Occipital lobe (tissue), 2 donors: Measurements from ENCODE around the gene AGFG1. TPM values are rescaled to one million over a fixed set of nuclear protein-coding genes. Genes with fewer than 3 reads are reported as not detected.
"Not testable (repeated sequence)": the region's sequence is repeated elsewhere in the genome, so short reads cannot be mapped to it uniquely, and the experiment has no call there.

Source experiments
- DNase-seq: peaks from one replicate; lab custom pipeline; 2025; lab: John Stamatoyannopoulos, UW
- total RNA-seq: library from RNA; depleted of rRNA; stranded (reverse); fragments of >200 nt; gene quantifications from one replicate; pipeline ENCODE4 v1.2.3, GENCODE V29; 2014

AGFG1 gene
- total RNA-seq, 1 donor from 2014 or later, result 112 TPM

DNA sequence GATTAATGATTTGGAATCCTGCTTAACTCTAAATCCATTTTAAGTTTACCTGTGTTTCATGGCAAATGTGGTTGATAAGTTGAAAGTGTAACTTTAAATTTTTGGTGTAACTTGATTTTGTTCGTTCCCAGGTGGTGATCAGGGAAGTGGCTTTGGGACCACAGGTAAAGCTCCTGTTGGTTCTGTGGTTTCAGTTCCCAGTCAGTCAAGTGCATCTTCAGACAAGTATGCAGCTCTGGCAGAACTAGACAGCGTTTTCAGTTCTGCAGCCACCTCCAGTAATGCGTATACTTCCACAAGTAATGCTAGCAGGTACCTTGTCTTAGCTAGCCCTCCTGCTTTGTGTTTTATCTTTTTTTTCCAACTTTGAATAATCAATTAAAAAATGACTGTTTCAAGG, 62.8 kb downstream of the AGFG1 start:
- no peak for DNase-seq

GRCh38 chr2:227536445-227536844, 64.5 kb downstream of the AGFG1 start:
- no peak for DNase-seq

DNA sequence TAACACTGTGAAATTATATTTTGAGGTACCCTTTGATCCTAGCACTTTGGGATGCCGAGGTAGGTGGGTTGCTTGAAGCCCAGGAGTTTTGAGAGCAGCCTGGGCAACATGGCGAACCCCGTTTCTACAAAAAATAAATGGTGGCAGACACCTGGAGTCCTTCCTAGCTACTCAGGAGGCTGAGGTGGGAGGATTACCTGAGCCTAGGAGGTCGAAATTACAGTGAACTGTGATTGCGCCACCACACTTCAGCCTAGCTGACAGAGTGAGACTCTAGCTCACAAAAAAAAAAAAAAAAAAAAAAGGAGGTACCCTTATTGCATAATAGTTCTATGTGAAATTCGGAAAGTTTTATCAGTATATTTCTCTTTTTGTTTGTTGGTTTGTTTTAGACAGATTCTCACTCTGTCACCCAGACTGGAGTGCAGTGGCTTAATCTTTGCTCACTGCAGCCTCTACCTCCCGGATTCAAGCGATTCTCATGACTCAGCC, 67.6 kb downstream of the AGFG1 start:
- DNase-seq, result no peak

- DNase-seq, result not testable (repeated sequence)
Observed at GRCh38 chr2:227540352-227540751, 68.4 kb downstream of the AGFG1 start.

- no peak for DNase-seq
Observed at GRCh38 chr2:227545990-227546389, 74.0 kb downstream of the AGFG1 start.

- no peak for DNase-seq
Observed at GRCh38 chr2:227551836-227552235, 79.9 kb downstream of the AGFG1 start.

DNA sequence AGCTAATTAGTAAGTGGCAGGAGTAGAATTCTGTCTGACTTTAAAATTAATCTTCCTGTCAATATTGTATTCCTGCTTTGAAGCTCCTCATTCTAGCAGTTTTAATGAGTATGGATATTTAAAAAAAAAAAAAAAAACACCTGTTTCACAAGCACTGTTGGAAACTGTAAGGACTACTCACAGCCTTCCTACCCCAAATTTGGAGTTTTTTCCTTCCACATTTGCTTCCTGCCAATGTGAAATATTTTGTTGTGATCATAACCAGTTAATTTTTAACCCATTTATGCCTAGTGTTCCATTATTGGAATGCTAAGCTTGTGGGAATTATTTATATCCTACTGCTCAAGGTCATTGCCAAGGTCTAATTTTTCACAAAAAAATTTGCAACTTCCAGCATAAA, 90.6 kb downstream of the AGFG1 start:
- no peak for DNase-seq

DNA sequence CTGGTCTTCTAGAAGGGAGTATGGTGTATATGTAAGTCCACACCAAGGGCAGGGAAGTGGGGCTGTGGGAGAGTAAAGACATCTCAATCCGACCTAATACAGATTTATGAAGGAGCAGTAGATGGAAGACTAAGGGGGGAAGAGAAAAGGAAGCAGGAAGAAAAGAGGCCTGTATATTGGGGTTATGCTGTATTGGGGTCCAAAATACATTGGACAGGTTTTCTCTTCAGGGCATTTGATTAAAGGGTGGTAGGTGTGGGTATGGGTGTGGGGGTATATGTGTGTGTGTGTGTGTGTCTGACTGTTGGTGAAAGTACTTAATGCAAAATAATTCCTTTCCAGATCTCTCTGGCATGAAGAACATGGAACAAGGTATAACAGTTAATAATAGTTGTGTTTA, 93.1 kb downstream of the AGFG1 start:
- no peak for DNase-seq

DNA sequence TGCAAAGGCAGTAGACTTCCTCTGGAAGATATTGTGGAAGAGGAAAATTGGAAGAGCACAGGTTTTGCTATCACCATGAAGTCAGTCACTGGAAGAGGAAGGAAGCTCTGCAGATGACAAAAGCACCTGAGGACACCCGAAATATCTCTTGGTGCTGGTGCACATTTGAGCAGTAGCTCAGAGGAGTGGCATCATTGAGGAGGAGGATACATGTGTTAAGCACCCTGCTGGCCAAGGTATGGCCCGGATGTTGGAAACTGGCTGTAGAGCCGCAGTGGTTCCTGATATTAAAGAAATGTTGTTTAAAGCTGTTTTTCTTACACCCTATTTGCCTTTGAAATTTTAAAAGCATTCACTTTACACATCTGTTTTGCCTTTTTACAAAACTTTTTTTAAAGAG, 94.1 kb downstream of the AGFG1 start:
- no peak for DNase-seq

- DNase-seq, result no peak
Observed at GRCh38 chr2:227568852-227569169, 96.9 kb downstream of the AGFG1 start.

DNA sequence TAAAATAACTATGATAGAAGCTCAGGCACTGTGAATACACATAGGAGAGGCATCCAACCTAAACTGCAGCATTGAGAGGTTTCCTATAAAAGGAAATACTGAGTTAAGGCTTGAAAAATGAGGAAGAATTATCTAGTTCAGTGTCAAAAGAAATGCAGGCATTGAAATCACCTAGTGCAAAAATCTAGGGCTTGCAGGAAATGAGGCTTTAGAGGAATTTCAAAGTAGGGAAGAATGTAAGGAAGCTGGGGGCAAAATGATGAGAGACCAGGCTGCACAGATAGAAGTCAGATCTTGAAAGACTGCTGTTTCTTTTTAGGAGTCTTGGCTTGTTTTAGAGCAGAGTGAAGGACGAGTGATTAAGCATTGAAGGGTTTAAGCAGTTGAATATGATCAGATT, 98.7 kb downstream of the AGFG1 start:
- no peak for DNase-seq

GRCh38 chr2:227576110-227576509, 104.2 kb downstream of the AGFG1 start:
- no peak for DNase-seq

DNA sequence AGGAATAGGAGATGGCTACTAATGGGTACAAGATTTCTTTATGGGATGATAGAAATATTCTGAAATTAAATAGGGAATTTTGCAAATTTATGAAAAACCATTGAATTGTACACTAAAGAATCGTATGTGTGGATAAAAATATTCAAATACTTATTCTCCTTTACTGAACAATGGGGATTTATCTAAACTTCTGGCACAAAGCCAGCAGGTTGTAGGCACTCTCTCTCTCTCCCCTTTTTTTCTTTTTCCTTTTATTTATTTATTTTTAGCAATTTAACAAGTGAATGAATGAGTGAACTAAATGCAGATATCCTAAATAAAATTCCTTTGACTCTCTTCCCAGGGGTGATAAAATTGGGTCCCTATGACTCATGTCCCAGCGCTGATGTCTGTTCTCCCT, 104.9 kb downstream of the AGFG1 start:
- DNase-seq, result no peak

DNA sequence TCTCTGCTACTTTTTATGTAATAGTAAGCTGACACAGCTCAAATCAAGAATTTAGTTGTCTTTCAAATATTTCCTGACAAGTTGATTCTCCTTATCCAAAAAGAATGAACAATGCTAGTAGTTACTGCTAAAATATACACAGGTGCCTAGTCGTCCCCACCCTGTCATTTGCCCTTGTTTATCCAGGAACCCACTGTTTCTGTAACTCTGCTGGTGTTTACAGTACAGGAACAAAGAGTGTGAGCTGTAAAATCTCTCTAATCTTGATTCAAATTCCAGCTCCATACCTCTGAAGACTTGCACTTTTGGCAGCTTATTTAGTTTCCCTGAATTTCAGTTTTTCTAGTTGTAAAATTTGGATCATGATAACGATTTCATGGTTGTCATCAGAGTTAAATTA, 105.6 kb downstream of the AGFG1 start:
- DNase-seq, result no peak

DNA sequence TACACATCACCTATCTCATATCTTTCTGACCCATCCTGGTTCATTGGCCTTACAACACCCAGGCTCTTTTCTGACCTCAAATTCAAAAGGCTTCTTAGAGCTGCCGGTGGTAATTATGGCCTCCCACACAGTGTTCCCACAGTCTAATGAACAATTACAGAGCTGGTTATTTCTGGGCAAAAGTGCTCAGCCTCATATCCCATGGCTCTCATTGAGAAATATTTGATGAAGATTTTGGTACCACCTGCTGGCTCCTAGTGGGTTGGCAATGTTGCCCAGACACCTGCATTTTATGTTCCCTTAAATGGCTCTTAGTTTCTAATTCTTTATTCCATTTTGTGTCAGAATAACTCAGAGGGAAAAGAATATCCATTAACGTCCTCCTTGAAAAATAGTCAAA, 106.7 kb downstream of the AGFG1 start:
- DNase-seq, result no peak

DNA sequence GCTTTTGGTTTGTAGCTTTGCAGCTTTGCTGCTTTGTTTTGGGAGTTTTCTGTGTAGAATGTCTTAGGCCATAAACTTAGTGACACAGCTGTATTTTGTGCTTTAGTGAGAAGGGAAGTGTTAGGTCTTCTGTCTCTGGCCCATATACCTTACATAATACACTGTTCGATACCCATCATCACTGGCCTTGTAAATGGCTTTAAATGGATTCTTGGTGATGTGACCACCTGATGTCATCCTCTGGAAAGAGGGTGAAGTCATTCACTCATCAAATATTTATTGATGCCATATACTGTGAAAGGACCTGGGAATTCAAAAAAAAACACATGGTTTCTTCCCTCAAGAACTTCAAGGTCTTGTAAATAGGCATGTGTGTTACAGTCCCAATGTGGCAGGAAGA, 107.8 kb downstream of the AGFG1 start:
- DNase-seq, result no peak

DNA sequence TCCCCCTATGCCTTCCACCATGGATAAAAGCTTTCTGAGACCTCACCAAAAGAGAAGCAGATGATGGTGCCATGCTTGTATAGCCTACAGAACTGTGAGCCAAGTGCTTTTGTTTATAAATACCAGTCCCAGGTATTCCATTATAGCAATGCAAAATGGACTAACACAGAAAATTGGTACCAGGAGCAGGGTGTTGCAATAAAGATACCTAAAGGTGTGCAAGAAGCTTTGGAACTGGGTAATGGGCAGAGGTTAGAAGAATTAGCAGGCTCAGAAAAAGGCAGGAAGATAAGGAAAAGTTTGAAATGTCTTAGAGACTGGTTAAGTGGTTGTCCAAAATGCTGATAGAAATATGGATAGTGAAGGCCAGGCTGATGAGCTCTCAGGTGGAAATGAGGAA, 110.4 kb downstream of the AGFG1 start:
- no peak for DNase-seq

- DNase-seq, result no peak
Observed at GRCh38 chr2:227592694-227593387, 120.9 kb downstream of the AGFG1 start.

- no peak for DNase-seq
Observed at GRCh38 chr2:227595797-227596196, 123.8 kb downstream of the AGFG1 start.

DNA sequence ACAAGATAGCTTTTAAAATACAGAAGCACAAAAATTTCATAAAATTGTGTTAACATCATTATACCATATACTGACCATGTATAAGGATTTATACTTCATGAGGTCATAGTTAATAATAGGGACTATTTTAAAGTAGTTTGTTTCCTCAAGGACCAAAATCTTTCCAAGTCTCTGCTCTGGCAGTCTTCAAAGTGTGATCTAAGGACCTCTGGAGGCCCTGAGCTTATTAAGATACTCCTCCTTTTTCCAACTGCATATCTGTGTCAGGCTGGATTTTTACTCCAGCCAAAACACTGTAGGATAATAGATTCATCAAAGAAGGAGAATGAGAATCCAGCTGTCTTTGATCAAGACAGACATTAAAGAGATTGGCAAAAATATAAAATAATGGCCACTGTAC, 125.1 kb downstream of the AGFG1 start:
- DNase-seq, result no peak

DNA sequence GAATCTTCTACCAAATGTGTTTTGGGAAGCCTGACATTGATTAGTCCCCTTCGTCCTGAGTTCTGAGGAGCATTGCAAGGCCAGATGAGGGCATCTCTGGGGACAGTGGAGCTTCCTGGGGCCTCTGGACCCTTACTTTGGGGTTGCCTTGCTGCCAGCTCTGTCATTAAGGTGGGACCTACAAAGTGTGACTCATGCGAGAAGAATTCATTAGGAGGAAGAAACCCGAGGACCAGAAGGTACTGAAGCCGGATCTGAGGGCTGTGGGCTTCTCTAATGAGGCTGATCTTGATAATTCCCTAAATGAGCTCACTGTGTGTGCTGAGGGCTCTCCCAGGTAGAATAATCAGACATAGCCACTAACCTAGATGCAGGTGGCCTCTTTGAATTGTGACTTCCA, 126.0 kb downstream of the AGFG1 start:
- no peak for DNase-seq

DNA sequence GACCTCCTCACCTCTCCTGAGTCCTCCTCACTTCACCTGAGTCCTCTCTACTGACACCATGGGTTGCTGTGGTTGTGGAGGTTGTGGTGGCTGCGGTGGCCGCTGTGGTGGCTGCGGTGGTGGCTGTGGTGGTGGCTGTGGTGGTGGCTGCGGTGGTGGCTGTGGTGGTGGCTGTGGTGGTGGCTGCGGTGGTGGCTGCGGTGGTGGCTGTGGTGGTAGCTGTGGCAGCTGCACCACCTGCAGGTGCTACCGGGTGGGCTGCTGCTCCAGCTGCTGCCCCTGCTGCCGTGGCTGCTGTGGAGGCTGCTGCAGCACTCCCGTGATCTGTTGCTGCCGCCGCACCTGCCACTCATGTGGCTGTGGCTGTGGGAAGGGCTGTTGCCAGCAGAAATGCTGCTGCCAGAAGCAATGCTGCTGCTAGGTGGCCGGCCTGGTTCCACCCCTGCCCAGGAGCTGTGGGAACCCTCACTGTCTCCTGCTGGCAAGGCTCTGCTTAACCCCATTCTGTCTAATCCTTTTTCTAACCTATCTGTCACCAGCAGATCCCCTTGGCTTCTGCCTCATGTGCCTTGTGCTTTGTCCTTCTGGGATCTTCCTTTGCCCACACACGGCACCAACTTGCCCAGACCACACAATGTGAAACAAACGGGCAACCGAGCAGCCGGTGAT, 127.0 kb downstream of the AGFG1 start, which contains the start of gene SCYGR2:
TSS of gene SCYGR2 (plus strand) at position 59 of the 669 bp plus-strand sequence. CDS start at position 59, 0 bp downstream.
- not testable (repeated sequence) for DNase-seq

- no peak for DNase-seq
Observed at GRCh38 chr2:227602358-227602757, 130.4 kb downstream of the AGFG1 start.
